Stimulated activated CD4-positive, alpha-beta T cell treated with anti-CD3 and anti-CD28 coated beads, Interleukin-2, amount 100 ng/mL, for 24 hours (primary cell): ENCODE data around the gene KLHDC9.
"Not testable (repeated sequence)": the region's sequence is repeated elsewhere in the genome, so short reads cannot be mapped to it uniquely, and the experiment has no call there.

ENCODE experiments used
- DNase-seq, 2 donors: peaks; one replicate each; pipeline ENCODE4 v3.0.0-alpha.2; 2020

The KLHDC9 gene, protein sequence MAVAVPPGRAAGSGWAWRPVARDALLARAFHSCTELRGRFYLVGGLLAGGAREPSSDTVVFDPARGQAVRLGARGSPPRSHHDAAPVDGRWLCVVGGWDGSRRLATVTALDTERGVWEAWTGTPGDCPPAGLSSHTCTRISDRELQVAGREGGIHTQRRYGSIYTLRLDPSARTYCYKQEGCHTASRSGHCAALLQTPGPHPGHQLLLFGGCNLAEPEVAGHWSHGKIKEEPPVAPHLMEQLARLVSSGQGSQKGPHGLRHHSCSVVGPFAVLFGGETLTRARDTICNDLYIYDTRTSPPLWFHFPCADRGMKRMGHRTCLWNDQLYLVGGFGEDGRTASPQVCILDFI

GRCh38 chr1:161098210-161099068 is at the start of gene KLHDC9:
Gene KLHDC9, plus strand, starts transcription at chr1:161098361. Its CDS starts 175 bp downstream, at chr1:161098536.
- peak; percentile 69 to 75 for DNase-seq

GRCh38 chr1:161048949-161049722 is 49.0 kb upstream of the KLHDC9 start:
- DNase-seq: no peak

- no peak for DNase-seq
Observed at GRCh38 chr1:161051219-161051618, 46.9 kb upstream of the KLHDC9 start.

- no peak for DNase-seq
Observed at GRCh38 chr1:161052899-161053298, 45.3 kb upstream of the KLHDC9 start.

DNA sequence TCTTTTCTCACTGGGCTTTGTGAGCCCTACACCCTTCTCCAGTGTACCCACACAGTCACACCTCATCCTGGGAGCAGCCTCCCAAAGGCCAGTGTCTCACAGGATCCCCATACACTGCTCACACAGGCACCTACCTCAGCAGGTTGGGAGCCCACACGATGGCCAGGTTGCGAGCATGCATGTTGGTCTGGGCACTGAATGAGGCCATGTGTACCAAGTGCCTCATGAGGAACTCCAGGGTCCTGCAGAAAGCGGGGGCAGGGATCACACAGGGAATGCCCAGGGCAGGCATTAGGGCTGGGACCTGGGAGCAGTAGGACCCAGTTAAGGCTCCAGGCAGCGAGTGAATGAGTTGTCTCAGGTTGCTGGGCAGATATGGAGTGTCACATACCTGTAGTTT is 43.9 kb upstream of the KLHDC9 start:
- DNase-seq: no peak

DNA sequence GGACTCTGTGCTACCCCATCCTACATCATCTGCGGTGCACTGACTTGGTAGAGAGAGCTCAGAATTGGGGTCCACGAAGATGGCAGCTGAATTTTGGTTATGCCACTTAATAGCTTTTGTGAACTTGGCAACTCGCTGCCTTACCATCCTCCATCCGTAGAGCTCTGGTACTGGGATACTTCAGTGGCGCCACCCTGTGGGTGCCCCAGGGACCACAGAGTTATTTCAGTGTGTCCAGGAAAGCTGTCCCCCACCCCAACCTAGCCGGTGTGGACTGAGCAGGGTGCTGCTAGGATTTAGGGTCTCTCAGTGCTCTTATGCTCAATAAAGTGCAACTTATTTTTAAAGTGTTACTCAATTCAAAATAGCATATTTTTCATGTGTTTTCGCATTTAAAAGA is 43.4 kb upstream of the KLHDC9 start:
- DNase-seq: no peak

DNA sequence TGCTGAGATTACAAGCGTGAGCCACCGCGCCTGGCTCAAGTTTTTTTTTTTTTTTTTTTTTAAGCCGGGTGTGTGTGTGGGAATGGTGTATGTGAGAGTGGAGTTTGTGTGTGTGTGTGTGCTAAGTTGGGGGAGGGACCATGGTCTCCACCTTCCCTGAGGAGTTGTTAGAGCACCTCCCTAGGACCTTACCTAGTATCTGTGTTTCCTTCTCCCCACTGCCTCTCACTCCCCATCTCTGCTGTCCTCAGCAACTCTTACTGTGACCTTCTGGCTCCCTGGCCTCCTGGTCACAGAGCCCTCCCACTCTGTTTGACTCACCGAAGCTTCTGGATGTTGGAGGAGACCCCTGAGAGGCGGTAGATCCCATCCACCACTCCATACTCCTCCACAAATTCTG is 38.9 kb upstream of the KLHDC9 start:
- no peak for DNase-seq

DNA sequence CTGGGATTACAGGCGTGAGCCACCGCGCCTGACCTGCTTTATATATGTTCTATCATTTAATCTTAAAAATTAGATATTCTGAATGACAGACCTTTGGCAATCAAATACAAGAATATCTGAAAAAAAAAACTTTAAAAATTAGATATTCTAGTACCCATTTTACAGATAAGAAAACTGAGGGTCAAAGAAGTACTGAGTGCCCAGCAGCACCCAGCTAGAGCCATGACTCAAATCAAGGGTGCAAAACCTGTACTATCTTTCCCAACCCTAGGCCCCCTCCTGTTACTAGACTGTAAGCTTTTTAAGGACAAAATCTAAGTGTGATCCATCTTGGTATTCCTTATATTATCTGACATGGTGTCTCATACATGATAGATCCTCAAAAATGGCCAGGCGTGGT is 36.7 kb upstream of the KLHDC9 start:
- no peak for DNase-seq

DNA sequence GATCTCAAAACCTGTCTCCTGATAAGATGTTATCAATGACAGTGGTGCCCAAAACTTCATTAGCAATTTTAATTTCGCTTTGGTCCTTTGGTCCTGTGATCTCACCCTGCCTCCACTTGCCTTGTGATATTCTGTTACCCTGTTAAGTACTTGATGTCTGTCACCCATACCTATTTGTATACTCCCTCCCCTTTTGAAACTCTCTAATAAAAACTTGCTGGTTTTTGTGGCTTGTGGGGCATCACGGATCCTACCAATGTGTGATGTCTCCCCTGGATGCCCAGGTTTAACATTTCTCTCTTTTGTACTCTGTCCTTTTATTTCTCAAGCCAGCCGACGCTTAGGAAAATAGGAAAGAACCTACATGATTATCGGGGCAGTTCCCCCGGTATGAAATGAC is 34.2 kb upstream of the KLHDC9 start:
- not testable (repeated sequence) for DNase-seq

DNA sequence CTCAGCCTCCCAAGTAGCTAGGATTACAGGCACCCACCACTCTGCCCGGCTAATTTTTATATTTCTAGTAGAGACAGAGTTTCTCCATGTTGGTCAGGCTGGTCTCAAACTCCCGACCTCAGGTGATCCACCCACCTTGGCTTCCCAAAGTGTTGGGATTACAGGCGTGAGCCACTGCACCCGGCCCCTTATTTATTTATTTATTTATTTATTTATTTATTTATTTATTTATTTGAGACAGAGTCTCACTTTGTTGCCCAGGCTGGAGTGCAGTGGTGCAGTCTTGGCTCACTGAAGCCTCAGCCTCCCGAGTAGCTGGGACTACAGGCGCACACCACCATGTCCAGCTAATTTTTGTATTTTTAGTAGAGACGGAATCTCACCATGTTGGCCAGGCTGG is 32.5 kb upstream of the KLHDC9 start:
- not testable (repeated sequence) for DNase-seq

- DNase-seq: peak in 1 of 2 donors; percentile 45
Observed at GRCh38 chr1:161066694-161067093, 31.5 kb upstream of the KLHDC9 start.

GRCh38 chr1:161068306-161069234 is 29.6 kb upstream of the KLHDC9 start:
- DNase-seq: peak; percentile 82 to 83

- peak in 1 of 2 donors; percentile 38 for DNase-seq
Observed at GRCh38 chr1:161069241-161069640, 28.9 kb upstream of the KLHDC9 start.

GRCh38 chr1:161069731-161070270 is 28.4 kb upstream of the KLHDC9 start, which contains the start of gene ARHGAP30:
Gene ARHGAP30, minus strand, starts transcription at chr1:161069891. Its CDS starts 267 bp downstream, at chr1:161069624.
- peak; percentile 79 for DNase-seq

GRCh38 chr1:161070761-161071160 is 27.4 kb upstream of the KLHDC9 start:
- no peak for DNase-seq

DNA sequence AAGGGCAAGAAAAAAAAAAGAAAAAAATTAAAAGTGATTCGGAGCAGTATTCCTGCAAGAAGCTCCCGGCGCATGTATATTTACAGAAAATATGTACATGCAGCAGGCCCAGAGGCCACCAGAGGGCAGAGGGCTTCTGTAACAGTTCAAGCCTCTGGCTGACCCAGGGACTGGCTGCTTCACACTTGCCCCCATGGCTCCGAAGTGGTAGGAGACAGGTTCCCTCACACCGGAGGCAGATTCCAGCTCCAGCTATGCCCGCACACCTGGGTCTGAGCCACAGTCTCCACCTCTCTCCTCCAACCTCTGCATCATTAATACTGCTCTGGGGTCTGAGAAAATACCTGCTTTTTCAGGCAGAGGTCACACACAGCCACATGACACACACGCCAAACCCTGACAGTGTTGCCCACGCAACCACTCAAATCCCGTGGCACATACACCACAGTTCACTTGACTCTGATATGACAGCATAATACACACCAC is 26.2 kb upstream of the KLHDC9 start:
- DNase-seq: peak; percentile 54 to 57

GRCh38 chr1:161072751-161073449 is 25.3 kb upstream of the KLHDC9 start:
- DNase-seq: no peak

DNA sequence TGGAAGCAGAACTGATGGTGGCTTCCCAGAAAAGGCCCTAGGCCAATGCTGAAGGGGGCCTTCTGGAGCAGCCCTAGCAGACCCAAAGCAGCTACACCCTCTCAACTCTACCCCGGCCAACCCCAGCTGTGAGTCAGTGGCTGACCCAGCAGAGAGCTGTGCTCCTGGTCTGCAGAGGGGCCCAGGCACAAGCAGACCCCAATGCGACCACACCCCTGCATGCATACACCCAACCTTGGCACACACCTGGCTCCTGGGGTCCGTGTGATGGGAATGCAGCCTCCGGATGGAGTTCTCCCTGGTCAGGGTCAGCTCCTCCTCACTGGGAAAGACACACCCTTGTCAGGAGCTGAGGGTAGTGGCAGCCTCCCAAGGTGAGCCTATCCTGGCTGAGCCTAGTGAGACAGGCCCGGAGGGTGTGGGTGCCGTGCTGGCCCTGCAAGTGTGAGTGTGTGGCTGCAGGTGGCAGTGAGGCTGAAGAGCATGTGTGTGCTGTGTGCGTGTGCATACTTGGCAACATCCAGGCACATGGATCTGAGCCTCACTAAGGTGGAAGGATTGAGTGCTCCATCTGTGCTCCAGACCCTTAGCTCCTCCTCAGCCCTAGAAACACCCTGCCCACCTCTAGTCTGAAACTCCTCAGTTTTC is 24.6 kb upstream of the KLHDC9 start:
- no peak for DNase-seq

- DNase-seq: no peak
Observed at GRCh38 chr1:161074676-161075368, 23.3 kb upstream of the KLHDC9 start.

GRCh38 chr1:161076410-161076809 is 21.8 kb upstream of the KLHDC9 start:
- DNase-seq: no peak
